ENCODE data around the gene B4GALT1. TPM values are rescaled to one million over a fixed set of nuclear protein-coding genes. Genes with fewer than 3 reads are reported as not detected.

The B4GALT1 gene
- total RNA-seq (2014; rRNA removed; shearing (Covaris generic)): 35.6 and 69.6 TPM in 2 replicates

DNA sequence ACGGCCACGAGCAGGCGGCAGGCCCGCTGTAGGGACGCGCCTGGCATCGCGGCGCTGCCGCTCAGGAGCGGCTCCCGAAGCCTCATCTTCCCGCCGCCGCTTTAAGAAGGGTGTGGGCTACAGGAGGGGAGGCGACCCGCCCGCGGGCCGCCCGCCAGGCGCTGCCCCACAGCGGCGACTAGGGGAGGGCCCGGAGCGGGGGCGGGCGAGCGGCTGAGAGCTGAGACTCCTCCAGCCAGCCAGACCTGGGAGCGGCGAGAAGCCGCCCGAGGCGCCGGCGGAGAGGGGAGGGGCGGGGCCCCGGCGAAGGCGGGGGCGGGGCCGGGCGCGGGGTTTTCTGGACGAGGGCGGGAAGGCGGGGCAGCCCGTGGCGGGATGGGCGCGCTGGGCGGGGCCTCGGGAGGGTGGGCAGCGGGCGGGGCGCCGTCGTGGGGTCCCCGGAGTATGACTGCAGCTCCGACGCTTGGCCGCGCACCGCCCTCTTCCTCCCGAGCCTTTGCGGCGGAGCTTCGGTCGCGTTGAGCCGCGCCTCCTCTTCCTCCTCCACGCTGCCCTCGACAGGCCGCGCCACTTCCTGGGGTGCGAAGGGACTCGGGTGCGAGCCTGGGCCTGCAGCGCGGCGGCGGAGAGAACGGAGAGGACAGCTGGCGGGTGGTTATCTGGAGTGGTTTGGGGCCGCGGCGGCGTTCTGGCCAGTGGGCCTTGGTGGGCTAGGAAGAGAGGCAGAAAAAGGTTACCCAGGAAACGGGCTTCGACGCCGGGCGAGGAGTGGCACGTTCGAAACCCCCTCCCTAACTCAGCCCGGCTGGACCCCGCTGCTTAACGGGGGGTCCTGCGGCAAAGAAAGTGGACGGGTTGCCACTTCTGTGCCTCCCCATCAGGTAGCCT is at the start of gene B4GALT1:
TSS of gene B4GALT1 (minus strand) at position 253 of the 888 bp plus-strand sequence. CDS start at position 86, 167 bp downstream.
- DNase-seq (ENCODE audit: low read depth): peak; percentile 93

DNA sequence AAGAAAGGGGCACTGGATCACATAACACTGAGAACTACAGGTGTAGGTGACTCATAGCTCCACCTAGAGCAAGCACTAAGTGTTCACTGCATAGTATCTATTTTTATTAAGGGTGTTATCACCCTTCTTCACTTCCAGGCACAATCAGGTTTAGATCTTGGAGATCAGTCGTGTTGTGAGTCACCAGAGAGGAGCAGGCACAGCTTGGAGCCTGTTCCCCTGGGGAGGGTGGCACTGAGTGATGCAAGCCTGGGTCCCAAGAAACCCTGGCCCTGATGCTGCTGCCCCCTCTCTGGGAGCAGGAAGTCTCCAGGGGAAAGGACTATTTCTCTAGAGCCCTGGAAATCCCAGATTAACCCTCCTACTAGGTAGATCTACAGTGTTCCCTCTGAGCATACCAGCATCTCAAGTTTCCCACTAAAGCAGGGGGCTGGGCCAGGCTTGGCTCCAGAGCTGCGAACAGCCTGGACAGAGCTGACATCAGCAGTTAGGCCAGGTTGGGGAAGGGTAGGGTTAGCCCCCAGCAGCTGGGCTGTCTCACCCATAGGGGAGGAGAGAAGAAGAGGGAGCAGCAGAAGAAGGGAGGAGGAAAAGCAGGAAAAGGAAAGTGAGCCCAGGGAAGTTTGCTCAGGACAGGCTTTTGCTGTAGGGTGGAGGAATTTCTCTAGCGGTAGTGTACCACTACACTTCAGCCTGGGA is 44.7 kb upstream of the B4GALT1 start:
- peak; percentile 47 for DNase-seq (ENCODE audit: low read depth)

DNA sequence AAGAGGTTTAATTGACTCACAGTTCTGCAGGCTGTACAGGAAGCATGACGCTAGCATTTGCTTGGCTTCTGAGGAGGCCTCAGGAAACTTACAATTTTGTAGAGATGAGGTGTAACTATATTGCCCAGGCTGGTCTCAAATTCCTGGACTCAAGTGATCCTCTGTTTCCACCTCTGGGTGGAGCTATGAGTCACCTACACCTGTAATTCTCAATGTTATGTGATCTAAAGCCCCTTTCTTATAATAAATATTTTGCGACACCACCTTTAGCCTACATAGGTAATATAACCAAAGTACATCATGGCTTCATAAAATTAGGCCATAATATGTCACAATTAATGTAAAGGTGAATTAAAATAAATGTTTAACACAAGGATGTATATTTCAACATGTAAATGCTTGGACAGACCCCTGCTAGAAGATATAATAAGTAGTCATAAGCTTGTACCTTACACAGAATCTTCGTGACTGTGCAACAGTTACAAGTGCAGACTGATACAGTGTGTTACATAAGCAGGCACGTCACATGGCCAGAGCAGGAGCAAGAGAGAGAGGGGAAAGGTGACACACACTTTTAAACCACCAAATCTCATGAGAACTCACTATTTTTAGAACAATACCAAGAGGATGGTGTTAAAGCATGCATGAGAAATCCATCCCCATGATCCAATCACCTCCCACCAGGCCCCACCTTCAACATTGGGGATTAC is 43.0 kb upstream of the B4GALT1 start:
- no peak for DNase-seq (ENCODE audit: low read depth)

GRCh38 chr9:33209394-33209793 is 42.3 kb upstream of the B4GALT1 start:
- DNase-seq (ENCODE audit: low read depth): no peak

- peak; percentile 12 for DNase-seq (ENCODE audit: low read depth)
Observed at GRCh38 chr9:33202552-33203201, 35.5 kb upstream of the B4GALT1 start.

- no peak for DNase-seq (ENCODE audit: low read depth)
Observed at GRCh38 chr9:33202018-33202417, 34.9 kb upstream of the B4GALT1 start.

GRCh38 chr9:33198165-33198564 is 31.0 kb upstream of the B4GALT1 start:
- no peak for DNase-seq (ENCODE audit: low read depth)

- DNase-seq (ENCODE audit: low read depth): no peak
Observed at GRCh38 chr9:33197279-33198152, 30.4 kb upstream of the B4GALT1 start.

- no peak for DNase-seq (ENCODE audit: low read depth)
Observed at GRCh38 chr9:33196736-33197135, 29.6 kb upstream of the B4GALT1 start.

- DNase-seq (ENCODE audit: low read depth): no peak
Observed at GRCh38 chr9:33193818-33194217, 26.7 kb upstream of the B4GALT1 start.

DNA sequence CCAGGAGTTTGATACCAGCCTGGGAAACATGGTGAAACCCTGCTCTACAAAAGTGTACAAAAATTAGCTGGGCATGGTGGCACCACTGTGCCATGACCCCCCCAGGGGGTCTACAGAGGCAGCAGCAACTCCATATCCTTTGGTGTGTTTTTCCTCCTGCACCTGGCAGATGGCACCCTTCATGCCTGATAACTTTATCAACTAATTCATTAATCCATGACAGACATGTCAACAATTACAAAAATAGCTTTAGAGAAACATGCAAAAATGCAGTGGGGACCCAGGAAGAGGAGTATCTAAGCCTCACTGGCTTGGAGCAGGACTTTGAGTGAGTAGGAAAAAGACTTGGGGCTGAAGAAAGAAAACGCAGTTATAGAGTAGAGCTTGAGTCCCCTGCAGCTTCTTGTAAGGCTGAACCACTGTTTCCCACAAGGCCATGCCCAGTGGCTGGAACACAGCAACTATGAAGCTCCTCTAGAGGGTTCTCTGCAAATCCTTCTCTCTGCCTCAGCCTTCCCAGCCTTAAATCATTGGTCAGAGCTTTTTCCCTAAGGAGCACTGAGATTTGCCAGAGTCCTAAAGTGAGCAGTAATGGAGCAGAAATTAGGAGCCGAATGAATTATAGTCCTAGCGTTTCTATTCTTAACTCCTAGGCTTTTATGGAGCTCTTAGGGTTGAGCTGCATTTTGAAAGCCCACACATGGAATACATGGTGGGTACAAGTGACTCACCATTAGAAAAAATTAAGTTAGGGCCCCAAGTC is 25.5 kb upstream of the B4GALT1 start:
- DNase-seq (ENCODE audit: low read depth): no peak

DNA sequence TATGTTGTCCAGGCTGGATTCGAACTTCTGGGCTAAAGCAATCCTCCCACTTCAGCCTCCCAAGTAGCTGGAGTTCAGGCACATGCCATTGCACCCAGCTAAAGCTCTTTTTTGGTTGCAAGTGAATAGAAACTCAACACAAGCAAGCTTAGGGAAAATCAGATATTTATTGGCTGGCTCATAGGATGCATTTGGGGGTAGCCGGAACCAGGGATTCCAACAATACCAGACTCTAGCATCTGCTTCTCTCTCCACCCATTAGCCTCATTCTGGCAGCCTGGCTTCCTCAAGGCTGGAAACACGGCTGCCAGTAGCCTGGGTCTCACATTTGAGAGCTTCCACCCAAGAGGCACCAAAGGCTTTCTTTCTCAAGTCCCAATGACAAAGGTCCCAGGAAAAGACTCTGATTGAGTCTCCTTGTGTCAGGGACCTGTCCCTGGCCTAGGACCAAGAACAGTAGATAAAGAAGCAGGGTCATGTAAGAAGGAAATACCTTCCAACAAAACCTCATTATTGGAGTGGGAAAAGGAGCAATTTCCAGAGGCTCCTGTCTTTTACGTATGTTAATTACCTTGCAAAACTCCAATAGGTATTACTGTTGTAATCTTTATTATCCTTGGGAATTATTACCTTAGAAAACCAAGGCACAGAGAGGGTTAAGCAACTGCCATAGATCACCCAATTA is 23.0 kb upstream of the B4GALT1 start:
- DNase-seq (ENCODE audit: low read depth): no peak

DNA sequence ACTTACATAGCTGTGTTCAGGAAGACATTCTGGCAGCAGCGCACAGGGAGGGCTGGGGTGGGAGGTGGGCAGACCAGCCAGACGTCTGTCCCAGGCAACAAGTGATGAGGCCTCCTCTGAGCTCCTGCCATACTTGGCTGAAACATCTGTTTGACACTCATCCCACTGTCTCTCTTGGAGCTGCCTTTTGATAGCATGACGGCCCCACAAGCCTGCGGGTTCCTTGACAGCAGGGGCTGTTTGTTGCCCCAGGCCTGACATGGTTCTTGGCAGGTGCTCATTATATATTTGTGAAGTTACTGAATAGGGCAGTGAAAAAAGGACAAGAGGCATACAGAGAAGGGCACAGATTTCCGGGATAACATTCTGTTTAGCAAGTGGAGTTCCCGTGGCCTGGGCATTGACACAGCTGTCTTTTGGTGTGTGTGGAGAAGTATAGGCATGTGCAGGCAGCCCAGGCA is 22.2 kb upstream of the B4GALT1 start:
- DNase-seq (ENCODE audit: low read depth): no peak

DNA sequence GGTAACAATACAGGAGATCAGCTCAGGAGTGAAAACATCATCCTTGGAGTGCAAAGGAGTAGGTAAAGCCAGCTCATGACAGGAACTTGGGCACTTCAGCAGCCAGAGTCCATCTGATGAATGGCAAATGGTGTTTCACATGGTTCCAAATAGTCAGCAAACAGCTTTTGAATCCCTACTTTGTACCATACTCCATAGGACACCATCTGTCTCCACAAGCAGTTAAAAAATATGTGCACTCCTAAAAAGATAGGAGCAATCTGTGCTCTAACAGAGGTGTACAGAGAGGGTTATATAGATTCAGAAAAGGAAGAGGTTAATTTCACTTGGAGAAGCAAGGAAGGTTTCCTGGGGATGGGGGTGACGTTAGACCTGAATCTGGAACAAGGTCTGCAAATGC is 21.6 kb upstream of the B4GALT1 start:
- no peak for DNase-seq (ENCODE audit: low read depth)

GRCh38 chr9:33187519-33188218 is 20.5 kb upstream of the B4GALT1 start:
- no peak for DNase-seq (ENCODE audit: low read depth)

DNA sequence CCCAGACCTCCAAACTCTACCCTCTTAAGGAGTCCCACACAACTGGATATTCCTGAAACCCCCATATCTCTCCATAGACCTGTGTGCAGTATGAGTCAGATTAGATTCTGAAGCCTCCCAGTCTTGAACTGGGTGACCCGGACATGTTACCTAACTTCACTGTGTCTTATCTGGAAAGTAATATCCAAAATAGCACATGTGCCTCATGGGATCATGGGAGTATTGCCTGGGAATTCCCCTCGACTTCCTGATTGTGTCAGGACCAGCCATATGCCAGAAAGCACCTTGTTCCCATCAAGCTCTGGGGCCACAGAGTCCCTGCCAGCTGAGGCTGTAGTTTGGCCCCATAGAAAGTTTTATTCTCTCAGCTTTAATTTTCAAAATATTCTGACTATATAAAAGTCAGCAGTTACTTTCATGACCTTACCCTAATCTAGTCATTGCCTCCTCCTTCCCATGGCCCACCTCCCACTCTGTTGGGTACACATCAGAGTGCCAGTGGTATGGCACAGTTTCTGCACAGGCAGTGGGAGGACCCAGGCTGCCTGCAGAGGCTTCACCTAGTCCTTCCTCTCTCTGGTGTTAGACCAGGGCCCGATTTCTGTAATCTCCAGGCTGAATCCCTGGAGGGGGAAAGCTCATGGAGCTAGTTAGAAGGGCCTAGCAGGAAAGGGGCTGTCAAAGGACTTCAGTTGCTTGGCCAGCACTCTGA is 19.5 kb upstream of the B4GALT1 start:
- DNase-seq (ENCODE audit: low read depth): no peak

GRCh38 chr9:33185858-33186257 is 18.7 kb upstream of the B4GALT1 start:
- no peak for DNase-seq (ENCODE audit: low read depth)

- DNase-seq (ENCODE audit: low read depth): no peak
Observed at GRCh38 chr9:33185406-33185805, 18.3 kb upstream of the B4GALT1 start.

Measured in M059J (cell line).